Ectodermal cell (in vitro differentiated cells): ENCODE measurements around the gene SELPLG.
"Not testable (repeated sequence)": the region's sequence is repeated elsewhere in the genome, so short reads cannot be mapped to it uniquely, and the experiment has no call there.

Experiments
- H3K27ac ChIP-seq: 2 replicates; pipeline ENCODE4 v1.7.0; 2013; ENCODE audit warnings: mild to moderate bottlenecking, low read depth, low read length; ENCODE audit not compliant: insufficient read depth, poor library complexity, severe bottlenecking
- H3K27me3 ChIP-seq: 2 replicates; pipeline ENCODE4 v1.7.0; 2013; ENCODE audit warnings: mild to moderate bottlenecking, low read length; ENCODE audit not compliant: insufficient read depth, control insufficient read depth, poor library complexity, severe bottlenecking
- H3K36me3 ChIP-seq: one replicate; pipeline ENCODE4 v1.7.0; 2013; ENCODE audit warnings: low read length; ENCODE audit not compliant: control insufficient read depth, insufficient read depth
- H3K4me1 ChIP-seq: one replicate; pipeline ENCODE4 v1.7.0; 2013; ENCODE audit warnings: low read length; ENCODE audit not compliant: control insufficient read depth, insufficient read depth
- H3K4me3 ChIP-seq: 2 replicates; pipeline ENCODE4 v1.7.0; 2013; ENCODE audit warnings: low read depth, low read length, control low read depth; ENCODE audit not compliant: insufficient read depth
- H3K9me3 ChIP-seq: 2 replicates; pipeline ENCODE4 v1.7.0; 2013; ENCODE audit warnings: mild to moderate bottlenecking, low read length, moderate library complexity; ENCODE audit not compliant: control insufficient read depth
- WGBS, 2 experiments: methylation state at CpG; one replicate each; pipeline ENCODE4 v1.1.7; 2013; ENCODE audit warnings: missing lambda C conversion rate in 2 of 2; 5-methylcytosine and 5-hydroxymethylcytosine counted together

Gene SELPLG

GRCh38 chr12:108620236-108620879 lies 13.3 kb downstream of the SELPLG start:
- Histone ChIP-seq H3K36me3 (no peaks in the 10 kb centered on the region), H3K27ac (no peak overlapping the region), H3K27me3 (no peaks in the 10 kb centered on the region), H3K9me3 (no peaks in the 10 kb centered on the region), H3K4me3 (no peak overlapping the region), H3K4me1 (peaks cover 10% of the 10 kb centered on the region)
- WGBS, 2 experiments, result 91 to 95% methylated on average over 10 of the region's 10 CpGs

- Histone ChIP-seq H3K4me3 (no peak overlapping the region), H3K27me3 (no peaks in the 10 kb centered on the region), H3K9me3 (no peaks in the 10 kb centered on the region), H3K27ac (no peak overlapping the region), H3K36me3 (no peaks in the 10 kb centered on the region), H3K4me1 (peaks cover 10% of the 10 kb centered on the region)
- WGBS, 2 experiments, result 90 to 92% methylated on average over 14 of the region's 14 CpGs
Measured at GRCh38 chr12:108619369-108620160, 14.1 kb downstream of the SELPLG start.

DNA sequence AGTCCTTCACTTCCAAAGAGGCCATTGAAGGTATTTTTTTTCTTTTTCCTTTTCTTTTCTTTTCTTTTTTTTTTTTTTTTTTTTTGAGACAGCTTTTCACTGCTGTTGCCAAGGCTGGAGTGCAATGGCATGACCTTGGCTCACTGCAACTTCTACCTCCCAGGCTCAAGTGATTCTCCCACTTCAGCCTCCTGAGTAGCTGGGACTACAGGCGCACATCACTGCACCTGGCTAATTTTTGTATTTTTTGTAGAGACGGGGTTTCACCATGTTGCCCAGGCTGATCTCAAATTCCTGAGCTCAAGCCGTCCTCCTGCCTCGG lies 14.8 kb downstream of the SELPLG start:
- H3K4me1 ChIP-seq, result peaks cover 10% of the 10 kb centered on the region
- not testable (repeated sequence) for H3K36me3 ChIP-seq, H3K27me3 ChIP-seq, H3K4me3 ChIP-seq, H3K9me3 ChIP-seq, H3K27ac ChIP-seq
- WGBS, 2 experiments, result 89 to 90% methylated on average over 4 of the region's 4 CpGs

- no peaks in the 10 kb centered on the region for H3K27me3 ChIP-seq
- H3K9me3 ChIP-seq, result no peaks in the 10 kb centered on the region
- no peak overlapping the region for H3K4me3 ChIP-seq
- H3K36me3 ChIP-seq, result no peaks in the 10 kb centered on the region
- peaks cover 10% of the 10 kb centered on the region for H3K4me1 ChIP-seq
- no peak overlapping the region for H3K27ac ChIP-seq
- 24 to 26% methylated on average over 16 of the region's 16 CpGs for WGBS, 2 experiments
Measured at GRCh38 chr12:108618079-108618952, 15.4 kb downstream of the SELPLG start.

DNA sequence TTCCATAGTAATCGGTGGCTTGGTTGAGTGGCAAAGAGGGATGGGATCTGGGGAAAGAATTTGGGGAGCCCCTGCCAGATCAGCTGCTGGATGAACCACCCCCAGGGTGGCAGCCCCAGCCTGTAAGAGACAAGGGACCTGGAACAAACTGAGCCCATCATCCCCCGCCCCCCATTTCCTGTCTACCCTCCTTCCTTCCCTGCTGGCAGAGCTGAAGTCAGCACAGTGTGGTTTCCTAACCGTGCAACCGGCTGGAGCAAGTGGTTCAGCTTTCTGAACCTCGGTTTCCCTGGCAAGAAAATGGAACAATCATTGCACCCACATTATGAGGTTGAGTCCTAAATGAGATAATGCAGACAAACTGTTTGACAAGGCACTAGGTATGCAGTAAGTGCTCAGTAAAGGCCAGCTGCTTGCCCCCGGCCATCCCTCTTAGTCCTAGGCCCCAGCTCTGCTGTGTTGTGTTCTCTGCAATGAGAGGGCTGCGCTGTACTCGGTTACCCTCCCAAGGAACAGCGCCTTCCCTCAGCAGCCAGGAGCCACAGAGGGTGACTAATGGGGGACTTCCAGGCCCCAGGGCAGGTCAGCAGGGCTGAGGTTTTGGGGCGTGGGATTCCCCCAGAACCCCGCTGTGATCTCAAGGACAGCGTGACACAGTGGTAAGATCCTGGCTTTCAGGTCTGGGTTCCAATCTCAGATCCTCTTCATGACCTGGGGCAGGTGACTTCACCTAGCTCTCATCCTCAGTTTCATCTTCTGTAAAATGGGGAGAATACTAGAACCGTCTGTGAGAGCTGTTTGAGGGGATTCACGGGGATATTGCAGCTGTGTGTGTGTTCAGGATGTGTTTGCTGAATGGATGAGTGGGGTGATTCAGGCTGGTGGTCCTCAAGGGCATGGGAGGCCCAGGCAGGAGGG lies 16.5 kb downstream of the SELPLG start:
- Histone ChIP-seq H3K4me1 (peaks cover 8% of the 10 kb centered on the region), H3K27ac (no peak overlapping the region), H3K4me3 (no peak overlapping the region), H3K9me3 (no peaks in the 10 kb centered on the region), H3K27me3 (no peaks in the 10 kb centered on the region), H3K36me3 (no peaks in the 10 kb centered on the region)
- WGBS, 2 experiments, result 88 to 90% methylated on average over 14 of the region's 14 CpGs

DNA sequence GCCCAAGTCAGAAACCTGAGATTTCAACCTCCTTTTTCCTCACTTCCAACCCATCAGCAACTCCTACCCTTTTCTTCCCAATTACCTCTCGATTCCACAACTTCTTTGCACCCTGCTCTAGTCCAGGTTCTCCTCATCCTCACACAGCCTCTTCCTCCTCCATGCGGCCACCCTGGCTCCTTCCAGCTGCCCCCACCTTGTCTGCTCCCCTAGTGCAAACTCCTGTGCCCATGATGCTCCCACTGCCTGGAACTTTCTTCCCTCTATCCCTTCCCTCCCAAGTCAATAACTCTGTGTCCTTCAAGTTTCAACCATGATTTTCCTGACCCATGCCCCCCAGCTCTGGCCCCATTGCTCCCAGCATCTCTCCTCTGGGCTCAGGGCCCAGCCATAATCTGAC lies 17.3 kb downstream of the SELPLG start:
- Histone ChIP-seq H3K36me3 (no peaks in the 10 kb centered on the region), H3K4me1 (peaks cover 5% of the 10 kb centered on the region), H3K27me3 (no peaks in the 10 kb centered on the region), H3K4me3 (no peak overlapping the region), H3K9me3 (no peaks in the 10 kb centered on the region), H3K27ac (no peak overlapping the region)
- 91 to 93% methylated on average over 2 of the region's 2 CpGs for WGBS, 2 experiments

GRCh38 chr12:108615918-108616317 lies 17.8 kb downstream of the SELPLG start:
- 91 to 97% methylated on average over 1 of the region's 1 CpG for WGBS, 2 experiments
- peaks cover 5% of the 10 kb centered on the region for H3K4me1 ChIP-seq

GRCh38 chr12:108614639-108615038 lies 19.1 kb downstream of the SELPLG start:
- no peaks in the 10 kb centered on the region for H3K9me3 ChIP-seq
- WGBS, 2 experiments, result 92 to 94% methylated on average over 6 of the region's 6 CpGs
- peaks cover 8% of the 10 kb centered on the region for H3K4me1 ChIP-seq
- no peak overlapping the region for H3K27ac ChIP-seq
- H3K27me3 ChIP-seq, result no peaks in the 10 kb centered on the region
- H3K36me3 ChIP-seq, result no peaks in the 10 kb centered on the region
- no peak overlapping the region for H3K4me3 ChIP-seq

More at GRCh38 chr12:108615918-108616317, 17.8 kb downstream of the SELPLG start:
- Histone ChIP-seq H3K27ac (no peak overlapping the region), H3K36me3 (no peaks in the 10 kb centered on the region), H3K27me3 (no peaks in the 10 kb centered on the region), H3K4me3 (no peak overlapping the region), H3K9me3 (no peaks in the 10 kb centered on the region)

DNA sequence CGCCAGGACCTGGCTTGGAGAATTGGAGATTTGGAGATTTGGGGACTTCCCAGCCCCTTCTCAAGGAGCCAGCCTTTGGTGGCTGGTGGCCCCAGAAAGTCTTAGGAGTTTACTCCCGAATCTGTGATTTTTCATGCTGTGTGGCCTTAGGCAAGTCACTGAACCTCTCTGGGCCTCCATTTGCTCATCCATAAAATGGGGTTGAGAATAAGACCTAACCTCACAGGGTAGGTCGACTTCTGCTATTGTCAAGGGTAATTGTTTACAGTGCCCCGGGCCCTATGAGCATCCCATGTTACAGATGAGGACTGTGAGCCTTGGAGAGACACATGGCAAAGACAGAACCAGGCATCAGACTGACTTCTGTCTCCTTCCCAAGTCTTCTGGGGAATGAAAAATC lies 19.7 kb downstream of the SELPLG start:
- Histone ChIP-seq H3K27ac (no peak overlapping the region), H3K4me3 (no peak overlapping the region), H3K36me3 (no peaks in the 10 kb centered on the region), H3K4me1 (peaks cover 11% of the 10 kb centered on the region), H3K27me3 (no peaks in the 10 kb centered on the region), H3K9me3 (no peaks in the 10 kb centered on the region)
- 91 to 94% methylated on average over 4 of the region's 4 CpGs for WGBS, 2 experiments
